GM20431 (cell line): Measurements from ENCODE around the gene HAT1.
"Not testable (repeated sequence)": the region's sequence is repeated elsewhere in the genome, so short reads cannot be mapped to it uniquely, and the experiment has no call there.

Experiments used
- in situ Hi-C: fragments of 300-500 bp; cut with MseI, MboI; formaldehyde crosslinking; loops from one replicate; pipeline ENCODE4 v1.15.0; 2020; ENCODE audit warnings: low sequenced_read_pairs; ENCODE audit not compliant: unreplicated experiment

HAT1 gene

GRCh38 chr2:171966688-171967087, 44.4 kb downstream of the HAT1 start:
- in situ Hi-C loops, result no loop called here

GRCh38 chr2:171968509-171968908, 46.2 kb downstream of the HAT1 start:
- in situ Hi-C loops, result no loop called here

- in situ Hi-C loops, result no loop called here
Measured at GRCh38 chr2:171972329-171972982, 50.2 kb downstream of the HAT1 start.

GRCh38 chr2:171979103-171979502, 56.8 kb downstream of the HAT1 start:
- in situ Hi-C loops, result no loop called here

- in situ Hi-C loops, result not testable (repeated sequence)
Measured at GRCh38 chr2:171983924-171984323, 61.7 kb downstream of the HAT1 start.

- in situ Hi-C loops, result no loop called here
Measured at GRCh38 chr2:171985076-171985475, 62.8 kb downstream of the HAT1 start.

- in situ Hi-C loops, result no loop called here
Measured at GRCh38 chr2:171986778-171987177, 64.5 kb downstream of the HAT1 start.

- in situ Hi-C loops, result no loop called here
Measured at GRCh38 chr2:171991027-171991426, 68.8 kb downstream of the HAT1 start.

GRCh38 chr2:171995586-171995985, 73.3 kb downstream of the HAT1 start:
- in situ Hi-C loops, result no loop called here

GRCh38 chr2:171996021-171996420, 73.8 kb downstream of the HAT1 start:
- in situ Hi-C loops, result no loop called here

GRCh38 chr2:171997031-171997430, 74.8 kb downstream of the HAT1 start:
- in situ Hi-C loops, result not testable (repeated sequence)

GRCh38 chr2:171999161-171999560, 76.9 kb downstream of the HAT1 start:
- in situ Hi-C loops, result no loop called here

GRCh38 chr2:171999604-172000469, 77.6 kb downstream of the HAT1 start, which contains the start of gene METAP1D:
Gene METAP1D (plus strand): TSS chr2:171999953. CDS start chr2:171999970, 17 bp downstream.
- in situ Hi-C loops, result no loop called here

GRCh38 chr2:172000696-172001361, 78.6 kb downstream of the HAT1 start:
- in situ Hi-C loops, result no loop called here

GRCh38 chr2:172007372-172007771, 85.1 kb downstream of the HAT1 start:
- in situ Hi-C loops, result no loop called here

- in situ Hi-C loops, result no loop called here
Measured at GRCh38 chr2:172009823-172010222, 87.6 kb downstream of the HAT1 start.

- in situ Hi-C loops, result no loop called here
Measured at GRCh38 chr2:172011812-172012575, 89.7 kb downstream of the HAT1 start.

GRCh38 chr2:172012677-172013391, 90.6 kb downstream of the HAT1 start:
- in situ Hi-C loops, result no loop called here

GRCh38 chr2:172013396-172013795, 91.1 kb downstream of the HAT1 start:
- in situ Hi-C loops, result no loop called here
